ENCODE data around the gene BEST1.

- TF ChIP-seq CTCF (conservative IDR thresholded peaks at IDR 0.05 in 1 of 2, IDR thresholded peaks at IDR 0.05 in 1 of 2; ENCODE audit: low read depth in 1 of 2, low read length in 2 of 2) (no peak), EZH2 (IDR thresholded peaks at IDR 0.05; ENCODE audit: low read length, missing control alignments) (no peak)
Observed at GRCh38 chr11:61975638-61976419, 25.7 kb downstream of the BEST1 start.
